Stimulated activated CD8-positive, alpha-beta memory T cell treated with anti-CD3 and anti-CD28 coated beads, Interleukin-4, amount 100 ng/mL, for 24 hours (primary cell): ENCODE results near the gene SCNN1B.
"Not testable (repeated sequence)": the region's sequence is repeated elsewhere in the genome, so short reads cannot be mapped to it uniquely, and the experiment has no call there.

Experiments
- DNase-seq: peaks from one replicate; pipeline ENCODE4 v3.0.0-alpha.2; 2020; ENCODE audit warnings: low read depth

The SCNN1B gene

DNA sequence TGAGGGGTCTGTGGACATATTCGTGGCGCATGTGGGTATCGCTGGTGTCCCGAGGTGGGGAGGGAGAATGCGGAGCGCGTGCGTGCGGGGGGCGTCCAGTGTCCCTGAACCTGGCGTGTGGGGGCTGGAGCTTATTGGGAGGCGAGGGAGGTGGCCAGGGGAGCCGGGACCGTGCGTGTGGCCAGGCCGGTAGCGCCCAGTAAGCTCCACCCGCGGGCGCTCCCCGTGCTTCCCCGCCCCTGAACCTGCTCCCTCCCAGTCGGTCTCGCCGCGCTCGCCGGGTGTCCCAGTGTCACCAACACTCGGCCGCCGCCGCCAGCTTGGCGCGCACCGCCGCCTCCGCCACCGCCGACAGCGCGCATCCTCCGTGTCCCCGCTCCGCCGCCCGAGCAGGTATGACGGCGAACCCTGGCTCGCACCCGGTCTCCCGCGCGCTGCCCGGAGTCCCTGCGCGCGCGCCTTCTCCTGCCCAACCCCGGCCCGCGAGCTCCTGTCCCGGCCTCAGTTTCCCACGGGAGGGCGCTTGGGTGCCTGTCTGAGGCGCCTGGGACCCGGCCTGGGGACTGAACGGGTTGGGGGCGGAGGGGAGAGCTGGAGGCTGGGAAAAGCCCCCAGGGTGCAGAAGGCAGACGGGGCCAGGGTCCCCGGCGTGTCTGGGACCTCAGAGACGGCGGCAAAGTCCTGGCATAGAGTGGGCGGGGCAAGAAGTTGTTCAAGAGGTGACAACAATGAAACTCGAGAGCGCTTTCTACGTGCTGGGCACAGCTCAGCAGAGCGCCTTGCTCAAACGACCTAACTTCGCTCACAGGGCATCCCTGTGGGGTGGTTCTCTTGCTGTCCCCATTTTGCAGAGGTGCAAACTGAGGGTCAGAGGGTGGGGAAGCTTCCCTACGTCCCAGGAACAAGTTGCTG lies at the start of gene SCNN1B:
SCNN1B (plus strand) TSS at position 258 of the 912 bp plus-strand sequence. CDS start 46,298 bp downstream, outside the sequence.
- DNase-seq, result no peak

GRCh38 chr16:23252310-23252709 lies 49.8 kb upstream of the SCNN1B start:
- no peak for DNase-seq

GRCh38 chr16:23253650-23254049 lies 48.5 kb upstream of the SCNN1B start:
- DNase-seq, result not testable (repeated sequence)

- DNase-seq, result no peak
Measured at GRCh38 chr16:23254338-23254737, 47.8 kb upstream of the SCNN1B start.

DNA sequence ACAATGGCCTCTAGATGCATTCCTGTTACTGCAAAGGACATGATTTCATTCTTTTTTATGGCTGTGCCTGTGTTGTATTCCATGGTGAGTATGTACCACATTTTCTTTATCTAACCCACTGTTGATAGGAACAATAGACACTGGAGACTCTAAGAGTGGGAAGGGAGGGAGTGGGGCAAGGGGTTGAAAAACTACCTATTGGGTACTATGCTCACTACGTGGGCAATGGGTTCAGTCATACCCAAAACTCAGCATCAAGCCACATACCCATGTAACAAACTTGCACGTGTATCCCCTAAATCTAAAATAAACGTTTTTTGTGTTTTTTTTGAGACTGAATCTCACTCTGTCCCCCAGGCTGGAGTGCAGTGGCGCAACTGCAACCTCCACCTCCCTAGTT lies 47.1 kb upstream of the SCNN1B start:
- DNase-seq, result no peak

DNA sequence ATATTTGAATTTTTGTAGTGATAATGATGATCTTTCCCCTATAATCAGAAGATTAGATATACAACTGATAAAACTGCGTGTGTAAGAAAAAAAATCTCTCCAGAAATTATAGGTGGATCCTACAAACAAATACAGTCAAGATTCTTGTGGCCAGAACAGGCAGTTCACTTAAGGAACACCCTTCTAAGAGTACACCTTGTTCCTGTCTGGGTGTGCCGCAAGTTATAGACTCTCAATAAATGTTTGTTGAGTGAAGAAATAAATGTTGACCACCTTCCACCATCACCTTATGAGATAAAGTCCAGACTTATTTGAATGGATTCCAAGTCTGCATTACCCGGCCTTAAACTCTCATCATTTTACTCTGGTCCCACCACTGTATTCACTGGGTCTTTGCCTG lies 45.7 kb upstream of the SCNN1B start:
- DNase-seq, result no peak

- no peak for DNase-seq
Measured at GRCh38 chr16:23257682-23258081, 44.4 kb upstream of the SCNN1B start.

DNA sequence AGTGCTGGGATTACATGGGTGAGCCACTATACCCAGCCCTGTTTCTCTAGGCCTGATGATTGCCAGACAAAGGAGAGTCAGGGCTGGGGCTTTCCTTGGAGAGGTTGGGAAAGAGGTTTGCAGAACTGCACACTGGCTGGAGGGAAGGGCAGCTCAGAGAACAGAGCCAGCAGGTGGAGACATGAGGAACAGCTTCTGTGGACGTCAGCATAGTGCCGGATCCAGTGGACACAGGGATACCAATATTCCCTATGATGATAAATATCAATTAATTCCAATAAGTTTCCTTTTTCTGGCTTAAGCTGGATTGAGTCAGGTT lies 43.2 kb upstream of the SCNN1B start:
- DNase-seq, result no peak

GRCh38 chr16:23267647-23268046 lies 34.5 kb upstream of the SCNN1B start:
- no peak for DNase-seq

- DNase-seq, result no peak
Measured at GRCh38 chr16:23268561-23268960, 33.5 kb upstream of the SCNN1B start.

DNA sequence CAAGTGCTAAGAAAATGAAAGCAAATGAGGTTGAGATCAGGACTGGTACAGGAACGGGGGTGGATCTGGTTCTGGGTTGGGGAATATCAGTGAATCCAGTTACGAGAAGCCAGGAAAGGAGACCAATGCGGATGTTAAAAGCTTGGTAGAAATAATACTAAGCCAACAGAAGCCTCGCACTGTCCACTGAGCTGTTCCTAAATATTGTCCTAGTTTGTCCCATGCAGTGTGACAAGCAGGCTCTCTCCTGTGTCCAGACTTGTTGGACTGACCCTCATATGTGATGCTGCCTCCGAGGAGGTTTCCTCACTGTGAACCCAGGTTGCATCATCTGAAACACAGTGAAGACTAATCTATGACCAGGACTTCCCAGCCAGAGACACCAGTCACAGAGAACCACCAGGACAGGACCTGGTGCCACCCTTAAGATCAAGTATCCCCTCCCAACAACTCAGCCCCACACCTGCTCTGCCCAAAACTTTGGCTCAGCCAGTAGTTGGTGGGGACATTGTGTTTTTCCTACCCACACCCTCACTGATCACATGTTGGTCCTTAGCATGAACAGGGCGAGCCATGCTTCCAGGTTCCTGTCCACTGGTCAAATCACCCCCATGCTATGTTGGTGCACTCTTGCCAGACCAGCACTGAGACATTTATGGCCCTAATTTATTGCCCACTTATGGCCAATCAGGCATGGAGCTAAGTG lies 32.7 kb upstream of the SCNN1B start:
- no peak for DNase-seq

GRCh38 chr16:23270654-23271053 lies 31.4 kb upstream of the SCNN1B start:
- no peak for DNase-seq

DNA sequence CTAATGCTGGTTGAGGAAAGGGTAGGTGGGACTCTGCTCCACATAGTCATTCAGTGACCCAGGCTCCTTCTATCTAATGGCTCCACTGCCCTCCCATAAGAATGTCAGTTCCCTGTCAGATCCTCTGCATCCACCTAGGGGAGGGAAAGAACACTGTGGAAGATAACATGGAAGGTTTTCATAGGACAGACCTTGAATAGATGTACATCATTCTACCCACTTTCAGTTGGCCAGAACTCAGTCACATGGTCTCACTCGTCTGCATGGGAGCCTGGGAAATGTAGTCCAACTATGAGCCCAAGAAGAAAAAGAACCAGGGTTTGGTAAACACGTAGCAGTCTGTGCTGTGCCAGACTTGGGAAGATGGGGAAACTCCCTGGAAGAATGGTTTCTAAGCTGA lies 27.1 kb upstream of the SCNN1B start:
- DNase-seq, result no peak

- DNase-seq, result no peak
Measured at GRCh38 chr16:23276821-23277220, 25.3 kb upstream of the SCNN1B start.

- DNase-seq, result no peak
Measured at GRCh38 chr16:23278031-23278430, 24.1 kb upstream of the SCNN1B start.

DNA sequence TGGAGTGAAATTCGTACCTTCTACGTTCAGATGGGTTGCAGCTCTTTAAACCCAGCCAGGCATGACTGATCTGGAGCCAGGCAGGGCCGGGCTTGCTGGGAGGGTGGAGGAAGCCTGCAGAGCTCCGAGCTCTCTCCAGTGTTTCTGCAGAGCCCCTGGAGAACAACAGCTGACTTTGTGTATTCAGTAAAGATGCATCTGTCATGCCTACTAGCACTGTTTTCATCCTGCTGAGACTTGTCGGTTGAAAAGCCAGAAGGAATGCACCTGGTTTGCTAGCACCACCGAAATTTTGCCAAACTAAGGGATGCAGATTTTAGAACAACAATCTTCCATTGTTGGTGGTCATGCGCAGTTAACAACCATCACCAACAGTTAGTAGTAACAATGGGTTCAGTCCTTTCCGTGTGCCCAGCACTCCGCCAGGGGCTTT lies 22.4 kb upstream of the SCNN1B start:
- no peak for DNase-seq

- DNase-seq, result no peak
Measured at GRCh38 chr16:23280483-23280967, 21.6 kb upstream of the SCNN1B start.

- DNase-seq, result no peak
Measured at GRCh38 chr16:23282568-23282967, 19.5 kb upstream of the SCNN1B start.

DNA sequence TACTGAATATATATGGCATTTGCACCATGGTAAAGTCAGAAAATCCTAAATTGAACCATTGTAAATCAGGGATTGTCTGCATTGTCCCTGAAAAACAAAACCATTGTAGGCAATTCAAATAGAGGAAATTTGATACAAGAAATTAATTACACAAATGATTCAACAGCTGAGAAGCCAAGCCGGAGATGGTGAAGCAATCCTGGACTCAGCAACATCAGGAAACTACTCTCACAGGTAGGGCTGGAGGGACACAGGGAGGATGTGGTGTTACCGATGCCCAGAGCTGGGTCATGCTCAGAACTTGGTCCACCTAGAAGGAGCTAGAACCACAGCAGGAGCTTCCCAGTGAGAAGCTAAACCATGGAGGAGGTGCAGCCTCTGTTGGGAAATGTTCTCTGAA lies 18.5 kb upstream of the SCNN1B start:
- DNase-seq, result no peak

- no peak for DNase-seq
Measured at GRCh38 chr16:23284584-23284983, 17.5 kb upstream of the SCNN1B start.

- DNase-seq, result no peak
Measured at GRCh38 chr16:23286131-23286532, 16.0 kb upstream of the SCNN1B start.

GRCh38 chr16:23288209-23288608 lies 13.9 kb upstream of the SCNN1B start:
- DNase-seq, result no peak
